ENCODE measurements around the gene DMGDH.

DNA sequence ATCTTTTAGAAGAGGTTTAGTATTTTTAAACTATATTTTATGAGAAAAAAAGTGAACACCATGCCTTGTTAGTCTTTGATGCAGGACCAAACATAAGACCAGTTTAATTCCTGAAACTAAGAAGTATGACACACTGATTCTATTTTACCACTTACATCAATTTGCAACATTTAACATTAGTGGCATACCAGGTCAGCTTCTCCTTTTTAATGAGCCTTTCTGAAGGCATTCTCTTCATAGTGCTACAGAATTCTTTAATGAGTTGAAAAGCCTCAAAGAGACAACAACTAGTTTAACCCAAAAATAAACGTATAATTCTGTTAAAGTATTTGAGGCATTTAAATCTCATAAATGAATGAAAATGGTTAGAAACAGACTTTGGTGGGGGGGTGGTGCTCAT lies 112.6 kb downstream of the DMGDH start:
- TF ChIP-seq POLR2A (IDR thresholded peaks at IDR 0.05; ENCODE audit: low read depth, low read length) (no peak), POLR2AphosphoS5 (IDR thresholded peaks at IDR 0.05; ENCODE audit: insufficient read depth, low read depth, low read length) (no peak), FOS (IDR thresholded peaks at IDR 0.05; ENCODE audit: borderline replicate concordance, insufficient read depth, low read length) (no peak)
